GM21717 (cell line): ENCODE data around the gene CSF3R.

Source experiments
- ATAC-seq: cut with Tn5 transposase; IDR thresholded peaks from one replicate; pipeline ENCODE4 v1.9.1; 2021; ENCODE audit warnings: mild to moderate bottlenecking, moderate library complexity; ENCODE audit not compliant: unreplicated experiment

Gene CSF3R

GRCh38 chr1:36421649-36422048 lies 61.1 kb downstream of the CSF3R start:
- no peak for ATAC-seq

- no peak for ATAC-seq
These were observed 61.8 kb downstream of the CSF3R start for GRCh38 chr1:36420836-36421317.

GRCh38 chr1:36420409-36420808 lies 62.3 kb downstream of the CSF3R start:
- no peak for ATAC-seq

- ATAC-seq, result no peak
These were observed 63.1 kb downstream of the CSF3R start for GRCh38 chr1:36419569-36419968.

- ATAC-seq, result no peak
These were observed 63.6 kb downstream of the CSF3R start for GRCh38 chr1:36419140-36419539.

GRCh38 chr1:36417931-36418330 lies 64.8 kb downstream of the CSF3R start:
- no peak for ATAC-seq
